Uterus (tissue), 2 donors: ENCODE results near the gene GPR87.

Experiments used
- CTCF ChIP-seq, 4 experiments: fragments of 200-600 bp in 2 of 4; fragments of 450-650 bp in 2 of 4; sonication (generic) in 2 of 4; IDR thresholded peaks; one replicate each; pipeline ENCODE4 v1.5.1; 2016 to 2019; ENCODE audit warnings: antibody characterized with exemption in 4 of 4, mild to moderate bottlenecking in 2 of 4, moderate library complexity in 1 of 4
- POLR2A ChIP-seq, 2 donors: fragments of 450-650 bp; IDR thresholded peaks; one replicate each; pipeline ENCODE4 v1.6.1; 2016; ENCODE audit warnings: antibody characterized with exemption in 2 of 2, mild to moderate bottlenecking in 1 of 2, moderate library complexity in 1 of 2

- TF ChIP-seq POLR2A (IDR thresholded peaks at IDR 0.05) (no peak), CTCF (IDR thresholded peaks at IDR 0.05) (no peak)
Observed at GRCh38 chr3:151269631-151270030, 47.0 kb downstream of the GPR87 start.
